T1000 (cell line): ENCODE results near the gene UCP1.
"Not testable (repeated sequence)": the region's sequence is repeated elsewhere in the genome, so short reads cannot be mapped to it uniquely, and the experiment has no call there.

Experiments
- DNase-seq: peaks from one replicate; lab custom pipeline; 2025; ENCODE audit warnings: mixed read lengths; lab: John Stamatoyannopoulos, UW

UCP1 gene

GRCh38 chr4:140533951-140534480, 34.7 kb downstream of the UCP1 start:
- DNase-seq: no peak

GRCh38 chr4:140529434-140529833, 39.3 kb downstream of the UCP1 start:
- DNase-seq: no peak

- DNase-seq: peak; percentile 95
Observed at GRCh38 chr4:140523857-140524742, 44.7 kb downstream of the UCP1 start, which contains the start of gene ELMOD2. TSS of gene ELMOD2 (plus strand) at chr4:140524168. CDS start at chr4:140525429, 1,261 bp downstream.

- DNase-seq: no peak
Observed at GRCh38 chr4:140523370-140523856, 45.3 kb downstream of the UCP1 start.

- no peak for DNase-seq
Observed at GRCh38 chr4:140515423-140515822, 53.3 kb downstream of the UCP1 start.

- not testable (repeated sequence) for DNase-seq
Observed at GRCh38 chr4:140513765-140514164, 55.0 kb downstream of the UCP1 start.
